K562 (cell line): ENCODE data around the gene FAM120B. TPM values are rescaled to one million over a fixed set of nuclear protein-coding genes. Genes with fewer than 3 reads are reported as not detected.

Source experiments
- ZNF143 ChIP-seq: sonication (generic); formaldehyde crosslinking; IDR thresholded peaks from 2 replicates; pipeline ENCODE4 v1.9.0; 2022; ENCODE audit warnings: mild to moderate bottlenecking, missing genetic modification reagents
- polyA plus RNA-seq, 8 experiments: library from polyadenylated mRNA; depleted of rRNA in 4 of 8; stranded (reverse) in 5 of 8; unstranded in 3 of 8; fragments of >200 nt; fragmentation: Nextera tagmentation in 2 of 8; fragmentation: Illumina TruSeq in 1 of 8; extraction: Ambion mirVana in 2 of 8; extraction: Trizol in 1 of 8; gene quantifications; 2 replicates each; pipeline versions ENCODE4 v1.2.1 to v1.2.3, GENCODE V29; 2011 to 2014; ENCODE audit warnings: inconsistent platforms in 1 of 8, missing spikeins in 1 of 8
- total RNA-seq, 7 experiments: library from RNA; depleted of rRNA in 6 of 7; stranded (reverse); fragments of >200 nt in 6 of 7; fragmentation: Illumina TruSeq in 2 of 7; extraction: Trizol in 2 of 7; gene quantifications; 2 replicates each; pipeline versions ENCODE4 v1.2.1 to v1.2.3, GENCODE V29; 2011 to 2021; ENCODE audit warnings: low replicate concordance in 1 of 7
- TF ChIP-seq, protein P1 (sequence below): sonication (generic); formaldehyde crosslinking; IDR thresholded peaks from 2 replicates; pipeline ENCODE4 v1.8.0; 2022; ENCODE audit warnings: mild to moderate bottlenecking, missing genetic modification reagents
- TF ChIP-seq, protein P2 (sequence below): fragments of 200-800 bp; sonication (Bioruptor generic); IDR thresholded peaks from 2 replicates; pipeline ENCODE4 v1.6.1; 2017; ENCODE audit warnings: missing genetic modification characterization, missing compliant biosample characterization
- TF ChIP-seq, protein P3 (sequence below): sonication (generic); formaldehyde crosslinking; IDR thresholded peaks from 2 replicates; pipeline ENCODE4 v1.9.0; 2022; ENCODE audit warnings: mild to moderate bottlenecking, missing genetic modification reagents

Gene FAM120B
- total and polyA plus RNA-seq, 9 of the 15 experiments (the other 6 are each of a cell fraction or from before 2014, with no cell fraction given) = 3.5 to 22.6 (median 14.7) TPM

DNA sequence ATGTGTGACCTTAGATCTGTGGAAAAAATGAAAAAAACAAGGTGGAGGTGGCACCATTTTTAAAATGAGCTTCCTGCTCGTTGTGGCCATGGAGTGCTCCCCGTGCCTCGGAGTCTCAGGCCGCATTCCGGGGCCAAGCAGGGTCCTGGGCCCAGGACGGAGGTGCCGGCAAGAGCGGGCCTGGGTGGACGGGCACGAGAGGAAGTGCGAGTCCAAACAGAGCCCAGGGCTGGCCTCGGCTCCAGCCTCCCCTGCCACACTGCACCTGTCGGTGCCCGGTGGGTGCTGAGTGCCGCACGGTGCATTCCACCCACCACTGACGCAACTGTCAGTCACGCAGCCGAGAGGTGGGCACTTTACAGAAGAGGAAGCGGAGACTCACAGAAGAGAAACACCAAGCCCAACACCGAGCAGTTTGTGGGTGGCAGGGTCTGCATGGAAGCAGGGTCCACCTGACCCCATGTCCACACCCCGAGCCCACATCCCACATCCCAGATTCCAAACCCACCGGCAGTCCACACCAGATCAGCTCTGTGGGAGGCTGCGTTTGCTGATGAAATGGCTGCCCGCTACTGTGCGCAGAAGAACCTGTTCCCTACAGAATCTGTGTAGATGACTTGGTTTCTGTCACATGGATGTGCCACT is 148.9 kb downstream of the FAM120B start (continued):
- TF ChIP-seq, protein P1, sequence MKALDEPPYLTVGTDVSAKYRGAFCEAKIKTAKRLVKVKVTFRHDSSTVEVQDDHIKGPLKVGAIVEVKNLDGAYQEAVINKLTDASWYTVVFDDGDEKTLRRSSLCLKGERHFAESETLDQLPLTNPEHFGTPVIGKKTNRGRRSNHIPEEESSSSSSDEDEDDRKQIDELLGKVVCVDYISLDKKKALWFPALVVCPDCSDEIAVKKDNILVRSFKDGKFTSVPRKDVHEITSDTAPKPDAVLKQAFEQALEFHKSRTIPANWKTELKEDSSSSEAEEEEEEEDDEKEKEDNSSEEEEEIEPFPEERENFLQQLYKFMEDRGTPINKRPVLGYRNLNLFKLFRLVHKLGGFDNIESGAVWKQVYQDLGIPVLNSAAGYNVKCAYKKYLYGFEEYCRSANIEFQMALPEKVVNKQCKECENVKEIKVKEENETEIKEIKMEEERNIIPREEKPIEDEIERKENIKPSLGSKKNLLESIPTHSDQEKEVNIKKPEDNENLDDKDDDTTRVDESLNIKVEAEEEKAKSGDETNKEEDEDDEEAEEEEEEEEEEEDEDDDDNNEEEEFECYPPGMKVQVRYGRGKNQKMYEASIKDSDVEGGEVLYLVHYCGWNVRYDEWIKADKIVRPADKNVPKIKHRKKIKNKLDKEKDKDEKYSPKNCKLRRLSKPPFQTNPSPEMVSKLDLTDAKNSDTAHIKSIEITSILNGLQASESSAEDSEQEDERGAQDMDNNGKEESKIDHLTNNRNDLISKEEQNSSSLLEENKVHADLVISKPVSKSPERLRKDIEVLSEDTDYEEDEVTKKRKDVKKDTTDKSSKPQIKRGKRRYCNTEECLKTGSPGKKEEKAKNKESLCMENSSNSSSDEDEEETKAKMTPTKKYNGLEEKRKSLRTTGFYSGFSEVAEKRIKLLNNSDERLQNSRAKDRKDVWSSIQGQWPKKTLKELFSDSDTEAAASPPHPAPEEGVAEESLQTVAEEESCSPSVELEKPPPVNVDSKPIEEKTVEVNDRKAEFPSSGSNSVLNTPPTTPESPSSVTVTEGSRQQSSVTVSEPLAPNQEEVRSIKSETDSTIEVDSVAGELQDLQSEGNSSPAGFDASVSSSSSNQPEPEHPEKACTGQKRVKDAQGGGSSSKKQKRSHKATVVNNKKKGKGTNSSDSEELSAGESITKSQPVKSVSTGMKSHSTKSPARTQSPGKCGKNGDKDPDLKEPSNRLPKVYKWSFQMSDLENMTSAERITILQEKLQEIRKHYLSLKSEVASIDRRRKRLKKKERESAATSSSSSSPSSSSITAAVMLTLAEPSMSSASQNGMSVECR (CRISPR knock-in tag) = no peak
- TF ChIP-seq, protein P2, sequence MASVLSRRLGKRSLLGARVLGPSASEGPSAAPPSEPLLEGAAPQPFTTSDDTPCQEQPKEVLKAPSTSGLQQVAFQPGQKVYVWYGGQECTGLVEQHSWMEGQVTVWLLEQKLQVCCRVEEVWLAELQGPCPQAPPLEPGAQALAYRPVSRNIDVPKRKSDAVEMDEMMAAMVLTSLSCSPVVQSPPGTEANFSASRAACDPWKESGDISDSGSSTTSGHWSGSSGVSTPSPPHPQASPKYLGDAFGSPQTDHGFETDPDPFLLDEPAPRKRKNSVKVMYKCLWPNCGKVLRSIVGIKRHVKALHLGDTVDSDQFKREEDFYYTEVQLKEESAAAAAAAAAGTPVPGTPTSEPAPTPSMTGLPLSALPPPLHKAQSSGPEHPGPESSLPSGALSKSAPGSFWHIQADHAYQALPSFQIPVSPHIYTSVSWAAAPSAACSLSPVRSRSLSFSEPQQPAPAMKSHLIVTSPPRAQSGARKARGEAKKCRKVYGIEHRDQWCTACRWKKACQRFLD (CRISPR knock-in tag) = no peak
- TF ChIP-seq ZNF143 (CRISPR knock-in tag) = no peak
- TF ChIP-seq, protein P3, sequence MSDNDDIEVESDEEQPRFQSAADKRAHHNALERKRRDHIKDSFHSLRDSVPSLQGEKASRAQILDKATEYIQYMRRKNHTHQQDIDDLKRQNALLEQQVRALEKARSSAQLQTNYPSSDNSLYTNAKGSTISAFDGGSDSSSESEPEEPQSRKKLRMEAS (CRISPR knock-in tag) = no peak
